HepG2 (cell line): ENCODE results near the gene CREBBP. TPM values are rescaled to one million over a fixed set of nuclear protein-coding genes. Genes with fewer than 3 reads are reported as not detected.

ENCODE experiments used
- ATAC-seq: fragments of 200-7000 bp; cut with Tn5 transposase; 3 replicates; pipeline ENCODE4 v1.9.1; 2020; ENCODE audit warnings: mild to moderate bottlenecking, moderate library complexity
- BruUV-seq: library from RNA; stranded (reverse); fragments of 400-500 nt; replicated peaks from 2 replicates; lab custom pipeline; 2021; lab: Mats Ljungman, UMichigan
- CTCF ChIA-PET: fragments of 300-600 bp; formaldehyde crosslinking; extraction: SDS; loops from one replicate; lab custom pipeline; 2021; ENCODE audit warnings: low total read pairs, inconsistent platforms, low intra/inter-chr PET ratio; lab: Yijun Ruan, JAX
- POLR2A ChIA-PET: fragments of 350-600 bp; sonication (Branson Sonifier 250); formaldehyde crosslinking; loops from one replicate; lab custom pipeline; 2020; ENCODE audit warnings: antibody characterized with exemption, inconsistent platforms; lab: Yijun Ruan, JAX
- DNase-seq: peaks from one replicate; pipeline ENCODE4 v3.0.0-alpha.2; 2015; ENCODE audit warnings: low spot score
- FAIRE-seq: peaks from 3 replicates; lab custom pipeline; 2011; peaks lifted over from hg19 to GRCh38; lab: Jason Lieb, UNC
- H2AFZ ChIP-seq: one replicate; pipeline ENCODE4 v1.6.1; 2011; ENCODE audit warnings: low read length, inconsistent platforms
- H3K27ac ChIP-seq: fragments of 300-600 bp; 3 replicates; pipeline ENCODE4 v1.8.0; 2011; ENCODE audit warnings: mixed run types, mild to moderate bottlenecking, mixed read lengths, low read length, inconsistent platforms; ENCODE audit not compliant: insufficient read depth; ENCODE audit errors: extremely low read length
- H3K27me3 ChIP-seq, 2 experiments: fragments of 200-600 bp in 1 of 2; 2 replicates in 1 of 2; 3 replicates in 1 of 2; pipeline versions ENCODE4 v1.6.0 to v1.8.0; 2011; ENCODE audit warnings: low read length in 2 of 2, mild to moderate bottlenecking in 2 of 2, moderate library complexity in 2 of 2, inconsistent platforms in 1 of 2; ENCODE audit not compliant: insufficient read depth in 2 of 2, control insufficient read depth in 1 of 2
- H3K36me3 ChIP-seq, 2 experiments: fragments of 200-600 bp in 1 of 2; replicated peaks in 1 of 2; 2 replicates in 1 of 2; 3 replicates in 1 of 2; pipeline versions ENCODE4 v1.5.1 to v1.8.0; 2011; ENCODE audit warnings: low read length in 2 of 2, inconsistent platforms in 1 of 2; ENCODE audit not compliant: insufficient read depth in 2 of 2, control insufficient read depth in 1 of 2
- H3K4me1 ChIP-seq: 2 replicates; pipeline ENCODE4 v1.5.1; 2012; ENCODE audit warnings: low read length, inconsistent platforms; ENCODE audit not compliant: insufficient read depth
- H3K4me2 ChIP-seq: 2 replicates; pipeline ENCODE4 v1.6.0; 2011; ENCODE audit warnings: low read depth, low read length, inconsistent platforms
- H3K4me3 ChIP-seq, 3 experiments: fragments of 200-600 bp in 1 of 3; sonication (generic), shearing (Covaris generic) in 1 of 3; replicated peaks in 1 of 3; 2 replicates each; pipeline ENCODE4 v1.5.1; 2011 to 2016; ENCODE audit warnings: low read length in 3 of 3, inconsistent platforms in 2 of 3, low read depth in 2 of 3, mild to moderate bottlenecking in 2 of 3, control low read depth in 1 of 3, mixed read lengths in 1 of 3; ENCODE audit not compliant: insufficient read depth in 1 of 3
- H3K79me2 ChIP-seq: one replicate; pipeline ENCODE4 v1.6.1; 2011; ENCODE audit warnings: low read length, inconsistent platforms; ENCODE audit not compliant: insufficient read depth
- H3K9ac ChIP-seq: 2 replicates; pipeline ENCODE4 v1.6.0; 2011; ENCODE audit warnings: mild to moderate bottlenecking, low read depth, low read length, inconsistent platforms; ENCODE audit not compliant: insufficient read depth
- H3K9me3 ChIP-seq: 2 replicates; pipeline ENCODE4 v1.5.1; 2012; ENCODE audit warnings: mild to moderate bottlenecking, low read length
- H4K20me1 ChIP-seq: 2 replicates; pipeline ENCODE4 v1.6.0; 2011; ENCODE audit warnings: inconsistent platforms, mild to moderate bottlenecking, low read length, moderate library complexity; ENCODE audit not compliant: insufficient read depth
- ATF3 ChIP-seq: sonication (generic); formaldehyde crosslinking; IDR thresholded peaks from 2 replicates; pipeline ENCODE4 v1.4.0; 2020; ENCODE audit warnings: missing genetic modification reagents
- E2F2 ChIP-seq: sonication (generic); formaldehyde crosslinking; IDR thresholded peaks from 2 replicates; pipeline ENCODE4 v1.4.0; 2020; ENCODE audit warnings: missing genetic modification reagents, borderline replicate concordance
- LBX2 ChIP-seq: sonication (generic); formaldehyde crosslinking; IDR thresholded peaks from 2 replicates; pipeline ENCODE4 v1.5.0; 2020; ENCODE audit warnings: missing genetic modification reagents, mild to moderate bottlenecking, borderline replicate concordance
- MAZ ChIP-seq, 2 experiments: sonication (generic) in 1 of 2; formaldehyde crosslinking in 1 of 2; IDR thresholded peaks; 2 replicates each; pipeline versions ENCODE4 v1.5.0 to v1.6.1; 2012 to 2020; ENCODE audit warnings: low read depth in 2 of 2, mild to moderate bottlenecking in 2 of 2, borderline replicate concordance in 1 of 2, improper control_type of control experiment in 1 of 2, low read length in 1 of 2, missing genetic modification reagents in 1 of 2, moderate library complexity in 1 of 2
- MNT ChIP-seq: fragments of 450-650 bp; IDR thresholded peaks from 2 replicates; pipeline ENCODE4 v1.6.1; 2016
- PBX2 ChIP-seq: IDR thresholded peaks from 2 replicates; pipeline ENCODE4 v1.6.1; 2016; ENCODE audit warnings: control low read depth
- PITX1 ChIP-seq: sonication (generic); formaldehyde crosslinking; IDR thresholded peaks from 2 replicates; pipeline ENCODE4 v1.5.1; 2020; ENCODE audit warnings: mild to moderate bottlenecking, missing genetic modification reagents
- RFXANK ChIP-seq: IDR thresholded peaks from 2 replicates; pipeline ENCODE4 v1.6.1; 2016
- RORA ChIP-seq: sonication (generic); formaldehyde crosslinking; IDR thresholded peaks from 2 replicates; pipeline ENCODE4 v1.5.0; 2020; ENCODE audit warnings: mild to moderate bottlenecking, missing genetic modification reagents, moderate library complexity
- THRA ChIP-seq: sonication (generic); formaldehyde crosslinking; IDR thresholded peaks from 2 replicates; pipeline ENCODE4 v1.4.0; 2020; ENCODE audit warnings: missing genetic modification reagents, borderline replicate concordance
- ZNF329 ChIP-seq: sonication (generic); formaldehyde crosslinking; IDR thresholded peaks from 2 replicates; pipeline ENCODE4 v1.9.0; 2021; ENCODE audit warnings: low read depth, mild to moderate bottlenecking, missing genetic modification reagents
- ZNF614 ChIP-seq: IDR thresholded peaks from 2 replicates; pipeline ENCODE4 v1.6.1; 2018; ENCODE audit warnings: missing biosample characterization, missing genetic modification reagents, inconsistent platforms, borderline replicate concordance
- ZNF800 ChIP-seq: sonication (generic); formaldehyde crosslinking; IDR thresholded peaks from 2 replicates; pipeline ENCODE4 v1.4.0; 2020; ENCODE audit warnings: missing genetic modification reagents
- ZSCAN31 ChIP-seq: sonication (generic); formaldehyde crosslinking; IDR thresholded peaks from 2 replicates; pipeline ENCODE4 v1.5.0; 2020; ENCODE audit warnings: low read depth, mild to moderate bottlenecking, missing genetic modification reagents
- WGBS: methylation state at CpG from one replicate; pipeline ENCODE4 v1.1.6; 2017; ENCODE audit warnings: low lambda C conversion rate; 5-methylcytosine and 5-hydroxymethylcytosine counted together
- in situ Hi-C: cut with HindIII; loops from 2 replicates; pipeline ENCODE4 v1.10.0; 2017; ENCODE audit warnings: low pct_unique_long_range_greater_than_20kb; ENCODE audit not compliant: extremely low pct_ligation_motif_present
- intact Hi-C: fragments of 100-400 bp; cut with micrococcal nuclease; formaldehyde crosslinking; loops from one replicate; pipeline ENCODE4 v1.10.0; 2022; ENCODE audit not compliant: unreplicated experiment
- polyA plus RNA-seq, 8 experiments: library from polyadenylated mRNA; depleted of rRNA in 3 of 8; stranded (reverse) in 7 of 8; unstranded in 1 of 8; fragments of >200 nt; fragmentation: Illumina TruSeq in 4 of 8; extraction: Trizol in 4 of 8; gene quantifications; 2 replicates each; pipeline versions ENCODE4 v1.2.1 to v1.2.3, GENCODE V29; 2011 to 2016; ENCODE audit warnings: low read depth in 4 of 8, missing spikeins in 1 of 8, mixed read lengths in 1 of 8; ENCODE audit not compliant: insufficient read depth in 1 of 8
- total RNA-seq, 5 experiments: library from RNA; depleted of rRNA; stranded (reverse); fragments of >200 nt; fragmentation: Illumina TruSeq; extraction: Trizol; gene quantifications; 2 replicates each; pipeline ENCODE4 v1.2.3, GENCODE V29; 2016; ENCODE audit warnings: low read depth in 1 of 5

The CREBBP gene
- total and polyA plus RNA-seq, 2 of the 13 experiments (the other 11 are each of a cell fraction or from before 2014, with no cell fraction given), result 5.3 to 10.4 TPM

- TF ChIP-seq ZNF800 (CRISPR knock-in tag) (no peak), ATF3 (CRISPR knock-in tag) (no peak), PITX1 (no peak)
Measured at GRCh38 chr16:3865241-3865640, 15.3 kb downstream of the CREBBP start (continued).

GRCh38 chr16:3864562-3864961 lies 16.0 kb downstream of the CREBBP start:
- H3K27me3 ChIP-seq, result no peaks in the 10 kb centered on the region
- H2AFZ ChIP-seq, result no peak overlapping the region
- peaks cover 100% of the 10 kb centered on the region for H3K79me2 ChIP-seq
- intact Hi-C loops (no loop called here), in situ Hi-C loops (no loop called here)
- BruUV-seq, result no TSS peak
- no peaks in the 10 kb centered on the region; a peak in 2 of 5 replicates for H3K36me3 ChIP-seq
- FAIRE-seq (no peak), DNase-seq (no peak), ATAC-seq (no peak)
- H3K9me3 ChIP-seq, result no peaks in the 10 kb centered on the region
- ChIA-PET CTCF (no interaction called here), POLR2A (no interaction called here)
- no peak overlapping the region for H3K4me2 ChIP-seq
- 96% methylated on average over 5 of the region's 5 CpGs for WGBS
- H3K9ac ChIP-seq, result no peak overlapping the region
- no peak overlapping the region for H3K4me3 ChIP-seq
- peaks cover 75% of the 10 kb centered on the region for H4K20me1 ChIP-seq
- H3K27ac ChIP-seq, result no peak overlapping the region
- peaks cover 31% of the 10 kb centered on the region for H3K4me1 ChIP-seq
- TF ChIP-seq ZNF329 (CRISPR knock-in tag) (no peak), RORA (CRISPR knock-in tag) (no peak), THRA (CRISPR knock-in tag) (no peak), MAZ (IDR thresholded peaks at IDR 0.05; ENCODE audit: borderline replicate concordance, low read depth, low read length) (no peak), MAZ (CRISPR knock-in tag; IDR thresholded peaks at IDR 0.05; ENCODE audit: low read depth) (no peak), PBX2 (CRISPR knock-in tag) (no peak), ZSCAN31 (CRISPR knock-in tag) (no peak), E2F2 (CRISPR knock-in tag) (no peak), LBX2 (CRISPR knock-in tag) (no peak), MNT (no peak), RFXANK (CRISPR knock-in tag) (no peak), ZNF614 (CRISPR knock-in tag) (no peak)
